ENCODE results near the gene TTC7B. TPM values are rescaled to one million over a fixed set of nuclear protein-coding genes. Genes with fewer than 3 reads are reported as not detected.

Gene TTC7B
- total RNA-seq, 4 donors from 2014 or later = 19.1 to 87.6 (median 22.1) TPM

GRCh38 chr14:90487031-90487430 lies 329.2 kb downstream of the TTC7B start:
- no peak for DNase-seq
- no peaks in the 10 kb centered on the region for H3K36me3 ChIP-seq
- H3K27ac ChIP-seq = no peak overlapping the region
- 60 to 74% methylated on average over 4 of the region's 4 CpGs for WGBS, 2 donors
- TF ChIP-seq CTCF (IDR thresholded peaks at IDR 0.05) (no peak), POLR2A (IDR thresholded peaks at IDR 0.05) (no peak)
- H3K9me3 ChIP-seq = no peaks in the 10 kb centered on the region
- intact Hi-C loops (cut with DNase I) = no loop called here
- peaks cover 0 to 11% of the 10 kb centered on the region in 2 donors for H3K4me1 ChIP-seq
- no peaks in the 10 kb centered on the region for H3K27me3 ChIP-seq
- no peak overlapping the region for H3K4me3 ChIP-seq (replicated peaks in 1 of 3)

GRCh38 chr14:90484291-90484690 lies 331.9 kb downstream of the TTC7B start:
- intact Hi-C loops (cut with DNase I) = no loop called here

GRCh38 chr14:90483571-90483974 lies 332.7 kb downstream of the TTC7B start:
- intact Hi-C loops (cut with DNase I) = no loop called here
- Histone ChIP-seq H3K27me3 (no peaks in the 10 kb centered on the region), H3K36me3 (no peaks in the 10 kb centered on the region), H3K9me3 (no peaks in the 10 kb centered on the region), H3K4me3 (replicated peaks in 1 of 3) (no peak overlapping the region), H3K4me1 (no peaks in the 10 kb centered on the region), H3K27ac (no peak overlapping the region)
- 21 to 23% methylated on average over 11 of the region's 11 CpGs for WGBS, 2 donors
- peak; percentile 33 to 41 for DNase-seq
- TF ChIP-seq CTCF (IDR thresholded peaks at IDR 0.05) (no peak), POLR2A (IDR thresholded peaks at IDR 0.05) (no peak)

More at GRCh38 chr14:90484291-90484690, 331.9 kb downstream of the TTC7B start:
- H3K4me3 ChIP-seq (replicated peaks in 1 of 3) = no peak overlapping the region
- WGBS, 2 donors = 81 to 85% methylated on average over 3 of the region's 3 CpGs
- no peaks in the 10 kb centered on the region for H3K4me1 ChIP-seq
- no peaks in the 10 kb centered on the region for H3K27me3 ChIP-seq
- no peak overlapping the region for H3K27ac ChIP-seq
- no peaks in the 10 kb centered on the region for H3K36me3 ChIP-seq
- TF ChIP-seq POLR2A (IDR thresholded peaks at IDR 0.05) (no peak), CTCF (IDR thresholded peaks at IDR 0.05) (no peak)
- H3K9me3 ChIP-seq = no peaks in the 10 kb centered on the region
- DNase-seq = no peak

- H3K9me3 ChIP-seq = no peaks in the 10 kb centered on the region
- no peak for DNase-seq
- intact Hi-C loops (cut with DNase I) = no loop called here
- H3K4me1 ChIP-seq = no peaks in the 10 kb centered on the region
- no peak overlapping the region for H3K27ac ChIP-seq
- no peaks in the 10 kb centered on the region for H3K36me3 ChIP-seq
- H3K4me3 ChIP-seq (replicated peaks in 1 of 3) = no peak overlapping the region
- TF ChIP-seq CTCF (IDR thresholded peaks at IDR 0.05) = no peak
- 91 to 95% methylated on average over 2 of the region's 2 CpGs for WGBS, 2 donors
- H3K27me3 ChIP-seq = no peaks in the 10 kb centered on the region
Observed at GRCh38 chr14:90483117-90483516, 333.1 kb downstream of the TTC7B start.

- H3K4me1 ChIP-seq = no peaks in the 10 kb centered on the region
- intact Hi-C loops (cut with DNase I) = no loop called here
- DNase-seq = no peak
- no peak overlapping the region for H3K4me3 ChIP-seq (replicated peaks in 1 of 3)
- no peaks in the 10 kb centered on the region for H3K36me3 ChIP-seq
- TF ChIP-seq POLR2A (IDR thresholded peaks at IDR 0.05) (no peak), CTCF (IDR thresholded peaks at IDR 0.05) (no peak)
- H3K9me3 ChIP-seq = no peaks in the 10 kb centered on the region
- H3K27me3 ChIP-seq = no peaks in the 10 kb centered on the region
- 86 to 92% methylated on average over 3 of the region's 3 CpGs for WGBS, 2 donors
- H3K27ac ChIP-seq = no peak overlapping the region
Observed at GRCh38 chr14:90475298-90475697, 340.9 kb downstream of the TTC7B start.

Other genes starting within 250 kb of the TTC7B start
- 10 to 100 TPM in 1 of 4 donors, 1 to 10 TPM in 3; 6.4 to 17.4 (median 8.9) TPM for gene RPS6KA5, start 244.2 kb upstream of the TTC7B start, total RNA-seq